ENCODE data around the gene DIRAS1. TPM values are rescaled to one million over a fixed set of nuclear protein-coding genes. Genes with fewer than 3 reads are reported as not detected.

DIRAS1 gene
- total RNA-seq, 1 experiment from 2014 or later = 33.7 TPM

- ChIA-PET POLR2A (no interaction called here), RAD21 (ENCODE audit: low non-redundant PET in 1 of 2, low total read pairs in 2 of 2, uncharacterized antibody in 2 of 2, unreplicated experiment in 2 of 2) (no interaction called here), CTCF (no interaction called here)
- Histone ChIP-seq H3K4me2 (ENCODE audit: low read length) (no peak overlapping the region), H3K4me1 (ENCODE audit: control insufficient read depth in 1 of 2, insufficient read depth in 2 of 2, low read length in 2 of 2) (no peaks in the 10 kb centered on the region), H3K79me2 (ENCODE audit: insufficient read depth, low read length) (no peaks in the 10 kb centered on the region), H3K27ac (ENCODE audit: low read depth, low read length) (no peak overlapping the region), H4K20me1 (ENCODE audit: insufficient read depth) (no peaks in the 10 kb centered on the region), H3K4me3 (replicated peaks in 1 of 2; ENCODE audit: low read depth in 1 of 2, low read length in 2 of 2) (no peak overlapping the region), H3K9me2 (ENCODE audit: insufficient read depth) (no peaks in the 10 kb centered on the region), H3K9me3 (ENCODE audit: control insufficient read depth in 1 of 2, insufficient read depth in 1 of 2, low read depth in 1 of 2, low read length in 2 of 2) (no peaks in the 10 kb centered on the region), H3K9ac (ENCODE audit: low read length) (no peak overlapping the region), H3K27me3 (ENCODE audit: insufficient read depth, low read length) (no peaks in the 10 kb centered on the region), H3K36me3 (ENCODE audit: control insufficient read depth in 1 of 2, insufficient read depth in 2 of 2, low read length in 2 of 2) (peaks cover 10 to 27% of the 10 kb centered on the region in 2 experiments; a peak in 3 of 4 replicates), H2AFZ (ENCODE audit: low read depth, low read length, poor library complexity, severe bottlenecking) (no peak overlapping the region)
- ATAC-seq (no peak), DNase-seq (ENCODE audit: low read depth, low spot score) (no peak)
- intact Hi-C loops (cut with micrococcal nuclease) = no loop called here
- BruUV-seq (replicated peaks) = TSS peak; percentile 32
- no peak for TF ChIP-seq CBX3 (IDR thresholded peaks at IDR 0.05; ENCODE audit: low read depth)
- TF ChIP-seq CTCF (IDR thresholded peaks at IDR 0.05 in 2 of 3, conservative IDR thresholded peaks at IDR 0.05 in 1 of 3; ENCODE audit: borderline replicate concordance in 1 of 3, insufficient read depth in 1 of 3, low read depth in 2 of 3, low read length in 2 of 3) = no peak
- no peak for TF ChIP-seq EZH2phosphoT487 (IDR thresholded peaks at IDR 0.05; ENCODE audit: borderline replicate concordance)
- no peak for TF ChIP-seq REST (IDR thresholded peaks at IDR 0.05; ENCODE audit: low read depth)
- no peak for TF ChIP-seq MAX (IDR thresholded peaks at IDR 0.05)
- TF ChIP-seq POLR2A (IDR thresholded peaks at IDR 0.05; ENCODE audit: borderline replicate concordance, extremely low read depth, insufficient read depth, insufficient read length) = no peak
- TF ChIP-seq ZBTB33 (IDR thresholded peaks at IDR 0.05; ENCODE audit: extremely low read depth, insufficient replicate concordance, low read length) = no peak
- TF ChIP-seq EGR1 (IDR thresholded peaks at IDR 0.05; ENCODE audit: low read depth) = no peak
- no peak for TF ChIP-seq SIN3A (IDR thresholded peaks at IDR 0.05; ENCODE audit: low read depth)
- no peak for TF ChIP-seq POLR2AphosphoS5 (IDR thresholded peaks at IDR 0.05; ENCODE audit: low read depth, low read length)
- TF ChIP-seq EZH2 (IDR thresholded peaks at IDR 0.05) = no peak
- TF ChIP-seq YY1 (IDR thresholded peaks at IDR 0.05; ENCODE audit: extremely low read depth, insufficient replicate concordance, low read depth, low read length) = no peak
These were observed 34.2 kb upstream of the DIRAS1 start for GRCh38 chr19:2755448-2755705.
